IMR-90 (cell line): ENCODE measurements around the gene UCK2. TPM values are rescaled to one million over a fixed set of nuclear protein-coding genes. Genes with fewer than 3 reads are reported as not detected.
A peak's percentile ranks its signal among the peaks of the same experiment; 100 is the strongest.

Experiments used
- ATAC-seq: fragments of 200-7000 bp; cut with Tn5 transposase; 2 replicates; pipeline ENCODE4 v1.9.1; 2020; ENCODE audit warnings: low read depth, mild to moderate bottlenecking, moderate library complexity
- BruUV-seq: library from RNA; stranded (reverse); fragments of 400-500 nt; replicated peaks from 2 replicates; lab custom pipeline; 2021; lab: Mats Ljungman, UMichigan
- CTCF ChIA-PET: fragments of 300-600 bp; formaldehyde crosslinking; extraction: SDS; loops from one replicate; lab custom pipeline; 2021; ENCODE audit warnings: antibody characterized with exemption; lab: Yijun Ruan, JAX
- POLR2A ChIA-PET: fragments of 300-600 bp; sonication (Branson Sonifier 250); formaldehyde crosslinking; loops from one replicate; lab custom pipeline; 2022; ENCODE audit warnings: antibody characterized with exemption; ENCODE audit not compliant: unreplicated experiment; lab: Charles Lee
- DNase-seq: peaks from one replicate; pipeline ENCODE4 v3.0.0; 2013
- H2AFZ ChIP-seq: replicated peaks from 2 replicates; pipeline ENCODE3; 2013; ENCODE audit warnings: low read length, mild to moderate bottlenecking; ENCODE audit not compliant: poor library complexity
- H2AK5ac ChIP-seq: 2 replicates; pipeline ENCODE4 v1.6.1; 2013; ENCODE audit warnings: low read depth, low read length, inconsistent platforms
- H2AK9ac ChIP-seq: replicated peaks from 2 replicates; pipeline ENCODE3; 2013; ENCODE audit warnings: mild to moderate bottlenecking, low read depth, low read length, moderate library complexity; ENCODE audit not compliant: poor library complexity
- H2BK120ac ChIP-seq: 2 replicates; pipeline ENCODE4 v1.6.1; 2013; ENCODE audit warnings: low read depth, low read length, inconsistent platforms
- H2BK15ac ChIP-seq: 3 replicates; pipeline ENCODE4 v1.6.1; 2013; ENCODE audit warnings: low read depth, low read length, inconsistent platforms
- H2BK20ac ChIP-seq: 2 replicates; pipeline ENCODE4 v1.6.1; 2013; ENCODE audit warnings: low read depth, mild to moderate bottlenecking, inconsistent platforms, low read length, moderate library complexity
- H2BK5ac ChIP-seq: 2 replicates; pipeline ENCODE4 v1.6.1; 2013; ENCODE audit warnings: mild to moderate bottlenecking, low read depth, low read length, inconsistent platforms; ENCODE audit not compliant: poor library complexity, severe bottlenecking
- H3K14ac ChIP-seq: replicated peaks from 2 replicates; pipeline ENCODE4 v1.6.1; 2013; ENCODE audit warnings: low read depth, low read length, inconsistent platforms
- H3K18ac ChIP-seq: 2 replicates; pipeline ENCODE4 v1.6.1; 2013; ENCODE audit warnings: low read depth, low read length, control low read depth
- H3K23ac ChIP-seq: 2 replicates; pipeline ENCODE4 v1.6.1; 2013; ENCODE audit warnings: low read depth, low read length, inconsistent platforms
- H3K27ac ChIP-seq: 2 replicates; pipeline ENCODE4 v1.5.1; 2013; ENCODE audit warnings: mild to moderate bottlenecking, control low read depth, low read length; ENCODE audit not compliant: insufficient read depth
- H3K27me3 ChIP-seq: 2 replicates; pipeline ENCODE4 v1.6.1; 2013; ENCODE audit warnings: low read length; ENCODE audit not compliant: control insufficient read depth, insufficient read depth
- H3K36me3 ChIP-seq: 2 replicates; pipeline ENCODE4 v1.6.1; 2013; ENCODE audit warnings: low read length, mixed read lengths; ENCODE audit not compliant: control insufficient read depth, insufficient read depth
- H3K4ac ChIP-seq: 2 replicates; pipeline ENCODE4 v1.6.1; 2013; ENCODE audit warnings: low read depth, low read length, inconsistent platforms
- H3K4me1 ChIP-seq: 2 replicates; pipeline ENCODE4 v1.6.1; 2013; ENCODE audit warnings: low read length, mixed read lengths; ENCODE audit not compliant: control insufficient read depth, insufficient read depth
- H3K4me2 ChIP-seq: 2 replicates; pipeline ENCODE4 v1.6.1; 2013; ENCODE audit warnings: low read depth, mild to moderate bottlenecking, control low read depth, low read length, moderate library complexity
- H3K4me3 ChIP-seq: 2 replicates; pipeline ENCODE4 v1.5.1; 2013; ENCODE audit warnings: low read depth, mild to moderate bottlenecking, control low read depth, low read length, moderate library complexity; ENCODE audit not compliant: insufficient read depth
- H3K56ac ChIP-seq: 2 replicates; pipeline ENCODE4 v1.6.1; 2013; ENCODE audit warnings: low read length, inconsistent platforms; ENCODE audit not compliant: insufficient read depth; ENCODE audit errors: extremely low read depth
- H3K79me1 ChIP-seq, 2 experiments: 2 replicates each; pipeline ENCODE4 v1.6.1; 2013; ENCODE audit warnings: low read length in 2 of 2, inconsistent platforms in 1 of 2, low read depth in 1 of 2
- H3K9ac ChIP-seq: 2 replicates; pipeline ENCODE4 v1.6.1; 2013; ENCODE audit warnings: low read depth, low read length, control low read depth
- H3K9me1 ChIP-seq: 2 replicates; pipeline ENCODE4 v1.6.1; 2013; ENCODE audit warnings: low read length, inconsistent platforms; ENCODE audit not compliant: insufficient read depth
- H3K9me3 ChIP-seq: 2 replicates; pipeline ENCODE4 v1.6.1; 2013; ENCODE audit warnings: low read length; ENCODE audit not compliant: control insufficient read depth, insufficient read depth
- H4K20me1 ChIP-seq: 2 replicates; pipeline ENCODE4 v1.6.1; 2013; ENCODE audit warnings: low read length, inconsistent platforms; ENCODE audit not compliant: insufficient read depth
- H4K5ac ChIP-seq: 2 replicates; pipeline ENCODE4 v1.6.1; 2013; ENCODE audit warnings: mild to moderate bottlenecking, low read depth, low read length, control low read depth
- H4K8ac ChIP-seq, 2 experiments: 2 replicates each; pipeline ENCODE4 v1.6.1; 2013; ENCODE audit warnings: low read depth in 2 of 2, low read length in 2 of 2, control low read depth in 1 of 2, inconsistent platforms in 1 of 2
- H4K91ac ChIP-seq: 2 replicates; pipeline ENCODE4 v1.6.1; 2013; ENCODE audit warnings: low read depth, low read length, inconsistent platforms; ENCODE audit not compliant: insufficient read depth
- BHLHE40 ChIP-seq: fragments of 150-350 bp; IDR thresholded peaks from 2 replicates; pipeline ENCODE4 v1.6.1; 2016; ENCODE audit warnings: mild to moderate bottlenecking, low read depth, low read length
- CTCF ChIP-seq: conservative IDR thresholded peaks from 2 replicates; pipeline ENCODE4 v1.5.1; 2012; ENCODE audit warnings: mild to moderate bottlenecking, low read depth, low read length, improper control_type of control experiment
- MAFK ChIP-seq: IDR thresholded peaks from 2 replicates; pipeline ENCODE4 v1.6.1; 2012; ENCODE audit warnings: low read depth, low read length, improper control_type of control experiment
- WGBS, 2 experiments: methylation state at CpG; one replicate each; pipeline versions ENCODE4 v1.1.5 to v1.1.7; 2013; ENCODE audit warnings: missing lambda C conversion rate in 2 of 2; ENCODE audit not compliant: insufficient read length in 1 of 2; ENCODE audit errors: extremely low coverage in 2 of 2; 5-methylcytosine and 5-hydroxymethylcytosine counted together
- dilution Hi-C: fragments of 300-500 bp; cut with HindIII; formaldehyde crosslinking; loops from one replicate; pipeline ENCODE4 v1.14.3; 2018; ENCODE audit warnings: low sequenced_read_pairs; ENCODE audit not compliant: unreplicated experiment
- in situ Hi-C: fragments of 300-500 bp; cut with MboI; formaldehyde crosslinking; loops from 3 replicates; pipeline ENCODE4 v1.14.3; 2019; ENCODE audit warnings: low sequenced_read_pairs, inconsistent platforms, mixed read lengths
- intact Hi-C: fragments of 100-400 bp; cut with micrococcal nuclease; formaldehyde crosslinking; loops from 2 replicates; pipeline ENCODE4 v1.10.0; 2022
- polyA plus RNA-seq, 3 experiments: library from polyadenylated mRNA; depleted of rRNA; stranded (reverse); fragments of >200 nt; gene quantifications; 2 replicates each; pipeline ENCODE4 v1.2.3, GENCODE V29; 2012; ENCODE audit warnings: low replicate concordance in 1 of 3
- total RNA-seq: library from RNA; depleted of rRNA; stranded (reverse); fragments of >200 nt; gene quantifications from 2 replicates; pipeline ENCODE4 v1.2.3, GENCODE V29; 2012

UCK2 gene
- total and polyA plus RNA-seq, 2 of the 4 experiments (the other 2 are of a cell fraction): 83.0 to 87.8 TPM

GRCh38 chr1:165842671-165843129 is 15.3 kb downstream of the UCK2 start:
- Histone ChIP-seq H3K56ac (peak overlapping the region; percentile 27; the same call in 1 of the 2 replicates), H3K36me3 (no peaks in the 10 kb centered on the region; the same call in 1 of the 2 replicates), H2AFZ (peak overlapping the region; percentile 54), H3K4me2 (peak overlapping the region; percentile 60), H3K18ac (peak overlapping the region; percentile 25), H4K5ac (no peak overlapping the region), H3K9me1 (peaks cover 26% of the 10 kb centered on the region), H2BK5ac (peak overlapping the region; percentile 6), H3K27me3 (no peaks in the 10 kb centered on the region), H3K14ac (peak overlapping the region; percentile 30), H4K91ac (peak overlapping the region; percentile 1; the same call in 1 of the 2 replicates), H2AK5ac (peak overlapping the region; percentile 82; the same call in 1 of the 2 replicates), H3K79me1 (peaks cover 45 to 85% of the 10 kb centered on the region in 2 experiments), H3K23ac (peak overlapping the region; percentile 53), H2BK15ac (peak overlapping the region; percentile 38; the same call in 1 of the 3 replicates), H2AK9ac (peak overlapping the region; percentile 53), H3K9ac (no peak overlapping the region), H2BK120ac (peak overlapping the region; percentile 48), H3K27ac (0 out of 2 replicates have a peak overlapping the region, but pooled peaks have one; percentile 0), H3K4ac (peak overlapping the region; percentile 79), H2BK20ac (peak overlapping the region; percentile 22), H3K4me1 (peaks cover 22% of the 10 kb centered on the region), H4K8ac (peak overlapping the region in 1 of 2 experiments; percentile 60; a peak in 2 of 4 replicates), H3K9me3 (no peaks in the 10 kb centered on the region), H4K20me1 (peaks cover 80% of the 10 kb centered on the region), H3K4me3 (no peak overlapping the region)
- WGBS, 2 experiments: 24% methylated on average over 2 of the region's 5 CpGs; no CpG with 5 or more reads in 1 of the 2 experiments
- intact Hi-C loops (no loop called here), in situ Hi-C loops (no loop called here), dilution Hi-C loops (no loop called here)
- no TSS peak for BruUV-seq
- TF ChIP-seq BHLHE40 (peak; percentile 42; the same call in 1 of the 2 replicates), MAFK (no peak), CTCF (no peak)
- DNase-seq (peak; percentile 37), ATAC-seq (peak; percentile 46)
- POLR2A ChIA-PET: no interaction called here
- CTCF ChIA-PET: interaction anchor here (0.6 kb wide), 1 partner anchor 1979 kb away, joined by 4 read pairs; no protein-coding TSS in a partner anchor
